Fibroblast of skin of back (primary cell): ENCODE measurements around the gene ENTPD2.

Experiments
- DNase-seq: peaks from one replicate; pipeline ENCODE4 v3.0.0-alpha.2; 2013

The ENTPD2 gene

DNA sequence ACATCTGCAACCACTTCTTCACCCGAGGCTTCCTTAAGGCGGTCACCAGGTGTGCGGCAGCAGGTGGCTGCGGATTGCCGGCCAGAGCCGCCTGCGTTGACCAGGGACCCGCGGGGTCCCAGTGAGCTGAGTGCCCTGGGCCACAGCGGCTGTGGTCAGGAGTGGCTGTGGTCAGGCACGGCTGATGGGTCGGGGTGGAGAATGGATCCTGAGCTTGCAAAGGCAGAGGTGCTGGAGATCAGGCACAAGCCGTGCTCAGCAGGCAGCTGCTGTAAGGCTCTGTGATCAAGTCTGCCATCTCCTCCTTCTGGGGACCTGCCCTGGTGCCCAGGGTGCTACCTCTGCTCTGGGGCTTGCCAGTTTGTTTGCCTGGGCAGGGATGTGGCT lies 25.5 kb upstream of the ENTPD2 start:
- no peak for DNase-seq

DNA sequence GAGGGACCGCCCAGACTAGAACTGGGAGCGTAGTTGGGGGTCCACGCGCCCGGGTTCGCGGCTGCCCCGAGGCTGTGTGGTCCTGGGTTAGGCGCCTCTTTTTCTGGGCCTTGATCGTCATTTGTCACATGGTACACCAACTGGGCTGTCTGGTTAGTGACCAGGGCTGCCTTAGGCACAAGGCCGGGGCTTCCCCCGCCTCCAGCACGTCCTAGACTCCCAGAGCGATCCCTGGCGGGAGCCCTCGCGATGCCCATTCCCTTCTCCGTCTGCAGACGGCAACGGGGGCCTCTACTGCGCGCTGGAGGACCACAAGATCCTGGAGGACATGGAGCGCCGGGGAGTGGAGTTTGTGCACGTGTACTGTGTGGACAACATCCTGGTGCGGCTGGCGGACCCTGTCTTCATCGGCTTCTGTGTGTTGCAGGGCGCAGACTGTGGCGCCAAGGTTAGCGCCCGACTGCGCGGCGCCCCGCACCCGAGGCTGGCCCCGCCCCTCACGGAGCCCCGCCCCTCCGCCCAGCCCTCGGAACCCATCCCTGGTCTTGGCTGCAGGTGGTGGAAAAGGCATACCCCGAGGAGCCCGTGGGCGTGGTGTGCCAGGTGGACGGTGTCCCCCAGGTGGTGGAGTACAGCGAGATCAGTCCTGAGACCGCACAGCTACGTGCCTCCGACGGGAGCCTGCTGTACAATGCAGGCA lies 25.0 kb upstream of the ENTPD2 start:
- DNase-seq, result no peak

DNA sequence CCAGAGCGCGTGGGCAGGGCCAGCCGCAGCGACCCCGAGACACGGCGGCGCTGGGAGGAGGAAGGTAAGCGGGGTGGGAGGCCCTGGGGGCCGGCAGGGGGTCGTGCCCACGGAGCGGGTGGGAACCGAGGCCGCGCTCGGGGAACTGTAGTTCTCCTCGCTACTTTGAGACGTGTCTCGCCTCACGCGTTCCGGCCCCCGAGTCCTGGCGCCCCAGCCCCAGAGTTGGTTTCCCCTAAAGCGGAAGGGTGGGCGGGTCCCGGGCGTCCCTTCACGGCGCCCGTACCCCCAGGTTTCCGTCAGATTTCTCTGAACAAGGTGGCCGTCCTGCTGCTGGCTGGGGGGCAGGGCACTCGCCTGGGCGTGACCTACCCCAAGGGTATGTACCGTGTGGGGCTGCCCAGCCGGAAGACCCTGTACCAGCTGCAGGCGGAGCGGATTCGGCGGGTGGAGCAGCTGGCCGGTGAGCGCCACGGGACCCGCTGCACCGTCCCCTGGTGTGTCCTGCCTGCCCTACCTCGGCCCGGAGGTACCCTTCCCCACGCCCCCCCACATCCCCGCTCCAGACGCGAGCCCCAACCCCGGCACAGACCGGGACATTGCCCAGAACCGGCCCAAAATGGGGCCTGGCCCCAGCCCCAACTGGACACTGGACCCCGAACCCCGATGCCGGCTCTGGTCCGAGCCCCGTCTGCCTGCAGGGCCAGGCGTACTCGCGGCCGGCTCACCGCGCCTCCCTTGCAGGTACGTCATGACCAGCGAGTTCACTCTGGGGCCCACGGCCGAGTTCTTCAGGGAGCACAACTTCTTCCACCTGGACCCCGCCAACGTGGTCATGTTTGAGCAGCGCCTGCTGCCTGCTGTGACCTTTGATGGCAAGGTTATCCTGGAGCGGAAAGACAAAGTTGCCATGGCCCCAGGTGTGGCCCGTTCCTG lies 24.2 kb upstream of the ENTPD2 start:
- DNase-seq, result no peak

DNA sequence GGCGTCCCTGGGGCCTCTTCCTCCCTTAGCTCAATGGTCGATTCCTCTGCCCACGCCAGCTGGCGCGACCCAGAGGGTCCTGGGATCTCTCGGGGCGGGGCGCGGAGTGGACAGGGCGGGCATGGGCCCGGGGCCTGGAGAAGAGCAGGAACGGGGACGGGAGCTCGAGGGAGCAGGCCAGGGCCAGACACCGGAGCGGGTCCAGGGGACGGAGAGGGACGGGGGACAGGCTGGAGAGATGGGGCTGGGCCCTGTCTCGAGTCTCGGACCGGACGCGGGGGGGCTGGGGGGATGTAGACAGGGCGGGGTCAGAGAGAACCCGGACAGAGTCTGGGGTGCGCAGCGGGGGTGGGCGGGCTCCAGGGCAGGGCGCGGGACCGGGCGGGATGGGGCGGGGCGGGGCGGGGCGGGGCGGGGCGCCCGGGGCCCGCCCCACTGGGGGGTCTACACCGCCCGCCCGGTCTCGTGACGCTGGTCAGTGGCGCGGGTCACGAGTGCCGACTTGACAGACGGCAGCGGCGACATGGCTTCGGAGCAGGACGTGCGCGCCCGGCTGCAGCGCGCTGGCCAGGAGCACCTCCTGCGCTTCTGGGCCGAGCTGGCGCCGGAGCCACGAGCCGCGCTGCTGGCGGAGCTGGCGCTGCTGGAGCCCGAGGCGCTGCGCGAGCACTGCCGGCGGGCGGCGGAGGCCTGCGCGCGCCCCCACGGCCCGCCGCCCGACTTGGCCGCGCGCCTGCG lies 23.3 kb upstream of the ENTPD2 start, which contains the start of gene UAP1L1:
Gene UAP1L1, plus strand, starts transcription at position 508 of the 738 bp plus-strand sequence. Its CDS starts 16 bp downstream, at position 524.
- peak; percentile 59 for DNase-seq

DNA sequence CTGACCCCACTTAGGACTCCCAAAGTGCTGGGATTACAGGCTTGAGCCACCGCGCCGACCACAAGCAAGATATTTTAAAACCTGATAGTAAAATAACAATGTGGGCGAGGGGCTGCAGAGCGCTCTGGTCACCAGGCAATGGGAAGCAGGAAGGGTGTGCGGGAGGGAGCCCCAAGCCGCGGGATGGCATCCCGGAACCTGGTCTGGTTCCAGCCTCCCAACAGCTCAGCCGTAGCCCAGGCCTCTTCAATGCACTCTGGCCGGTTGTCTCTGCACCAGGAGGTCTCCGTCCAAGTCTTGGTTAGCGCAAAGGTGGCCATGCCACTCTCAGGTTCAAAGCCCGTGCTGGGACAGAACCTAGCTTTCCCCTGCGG lies 22.8 kb upstream of the ENTPD2 start:
- DNase-seq, result no peak

DNA sequence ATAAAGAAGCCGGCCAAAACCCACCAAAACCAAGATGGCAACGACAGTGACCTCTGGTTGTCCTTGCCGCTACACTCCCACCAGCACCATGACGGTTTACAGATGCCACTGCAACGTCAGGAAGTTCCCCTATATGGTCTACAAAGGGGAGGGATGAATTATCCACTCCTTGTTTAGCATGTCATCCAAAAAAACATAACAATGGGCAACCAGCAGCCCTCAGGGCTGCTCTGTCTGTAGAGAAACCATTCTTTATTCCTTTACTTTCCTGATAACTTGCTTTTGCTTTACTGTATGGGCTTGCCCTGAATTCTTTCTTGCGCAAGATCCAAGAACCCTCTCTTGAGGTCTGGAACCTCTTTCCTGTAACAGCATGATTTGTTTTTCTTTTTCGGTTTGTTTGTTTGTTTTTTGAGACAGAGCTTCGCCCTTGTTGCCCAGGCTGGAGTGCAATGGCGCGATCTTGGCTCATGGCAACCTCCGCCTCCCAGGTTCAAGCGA lies 21.5 kb upstream of the ENTPD2 start:
- no peak for DNase-seq

DNA sequence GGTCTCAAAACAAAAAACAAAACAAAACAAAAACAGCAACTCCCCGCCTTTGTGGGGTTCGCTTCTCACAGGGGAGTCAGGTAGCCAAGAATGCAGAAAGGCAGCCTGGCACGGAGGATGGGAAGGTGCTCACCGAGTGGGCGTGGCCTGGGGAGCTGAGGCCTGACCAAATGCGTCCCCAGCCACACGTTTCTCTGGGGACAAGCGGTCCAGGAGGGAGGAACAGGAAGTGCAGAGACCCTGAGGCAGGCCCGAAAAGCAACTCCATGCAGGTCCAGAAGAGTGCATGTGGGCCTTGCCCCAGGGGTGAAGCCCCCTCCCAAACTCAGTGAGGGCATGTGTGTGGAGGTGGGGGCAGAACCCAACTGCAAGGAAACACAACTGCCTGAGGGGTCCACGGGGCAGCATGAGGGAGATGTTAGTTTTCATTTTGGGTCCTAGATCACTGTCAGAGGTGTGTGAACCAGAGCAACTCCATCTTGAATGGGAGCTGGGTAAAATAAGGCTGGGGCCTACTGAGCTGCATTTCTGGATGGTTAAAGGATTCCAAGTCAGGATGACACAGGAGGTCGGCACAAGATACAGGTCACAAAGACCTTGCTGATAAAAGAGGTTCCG lies 20.9 kb upstream of the ENTPD2 start:
- DNase-seq, result no peak

DNA sequence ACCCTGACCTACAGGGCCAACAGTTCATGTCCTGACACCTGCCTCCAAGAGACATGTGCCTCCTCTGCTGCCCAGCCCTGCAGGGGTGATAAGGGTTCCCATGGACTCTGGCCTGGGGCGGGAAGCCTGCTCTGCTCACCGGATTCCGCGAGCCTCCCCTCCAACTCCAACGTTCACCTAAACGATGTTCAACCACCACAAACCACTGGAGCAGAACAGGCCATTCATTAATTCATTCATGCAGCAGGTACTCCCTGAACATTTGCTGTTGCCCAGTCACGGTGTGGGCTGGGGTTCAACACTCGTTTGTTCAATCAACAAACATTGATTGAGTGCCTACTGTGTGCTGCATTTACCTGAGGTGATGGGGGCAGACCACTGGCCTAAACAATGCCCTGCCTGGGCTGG lies 20.1 kb upstream of the ENTPD2 start:
- DNase-seq, result no peak

DNA sequence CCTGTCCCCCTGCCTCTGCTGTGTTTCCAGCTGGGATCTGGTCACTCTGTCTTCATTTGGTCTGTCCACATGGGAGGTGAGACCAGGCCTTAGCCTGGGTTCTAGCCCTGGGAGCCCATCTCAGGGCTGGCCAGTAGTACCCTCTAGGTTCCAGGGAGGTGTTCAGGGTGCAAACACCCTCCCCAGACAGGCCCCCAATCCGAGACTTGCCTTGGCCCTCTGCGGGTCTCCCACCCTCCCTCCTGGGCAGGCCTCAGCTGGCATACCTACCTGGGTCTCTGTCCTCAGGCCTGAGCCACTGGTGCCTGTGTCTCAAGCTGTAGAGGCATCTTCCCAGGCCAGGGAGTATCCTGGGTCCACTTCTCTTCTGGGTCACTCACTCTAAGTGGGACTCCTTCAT lies 17.4 kb upstream of the ENTPD2 start:
- DNase-seq, result no peak

DNA sequence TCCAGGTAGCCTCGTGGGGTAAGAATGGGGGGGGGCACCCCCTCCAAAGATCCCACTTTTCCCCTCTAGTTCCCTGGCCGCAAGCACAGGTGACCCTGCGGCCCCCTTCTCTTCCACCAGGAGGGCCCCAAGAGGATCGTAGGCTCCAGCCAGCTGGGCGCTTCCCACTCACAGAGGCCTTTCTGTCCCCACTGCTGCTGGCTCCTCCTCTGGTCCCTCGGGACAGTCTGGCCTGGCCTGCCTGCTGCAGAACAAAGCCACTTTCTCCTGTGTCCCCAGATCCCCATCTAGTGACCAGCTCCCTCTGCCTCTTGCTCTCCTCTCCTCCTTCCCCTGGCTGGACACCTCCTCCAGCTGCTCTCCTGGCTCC lies 17.0 kb upstream of the ENTPD2 start:
- DNase-seq, result peak; percentile 49

DNA sequence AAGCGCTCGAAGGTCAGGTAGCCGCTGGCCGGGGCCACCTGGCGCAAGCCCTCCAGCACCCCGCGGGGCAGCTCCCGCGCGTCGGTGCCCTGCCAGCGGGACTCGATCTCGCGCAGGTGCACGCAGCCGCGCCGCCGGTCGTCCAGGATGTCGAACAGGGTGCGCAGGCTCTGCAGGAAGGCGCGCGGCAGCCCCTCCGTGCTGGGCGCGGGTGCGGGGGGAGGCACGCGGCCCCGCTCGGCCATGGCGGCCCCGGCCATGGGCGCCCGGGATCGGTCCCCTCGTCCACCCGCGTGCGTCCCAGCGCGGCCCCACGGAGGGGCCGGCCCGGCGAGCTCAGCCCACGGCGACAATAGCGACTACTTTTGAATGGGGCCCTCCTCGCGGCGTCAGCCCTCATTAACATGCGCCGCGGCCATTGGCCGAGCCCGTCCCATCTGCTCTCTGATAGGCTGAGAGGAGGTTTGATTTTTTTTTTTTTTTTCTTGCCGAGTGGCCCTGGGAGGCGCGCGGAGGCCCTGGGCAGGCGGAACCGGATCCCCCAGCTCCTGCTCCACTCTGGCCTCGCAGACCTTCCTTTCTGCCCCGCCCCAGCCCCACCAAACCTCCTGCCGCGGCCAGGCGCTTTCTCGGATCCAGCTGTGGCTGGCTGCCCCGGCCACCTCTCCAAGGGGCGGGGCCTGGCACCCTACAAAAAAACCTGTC lies 16.5 kb upstream of the ENTPD2 start, which contains the start of gene SAPCD2:
Gene SAPCD2, minus strand, starts transcription at position 357 of the 705 bp plus-strand sequence. Its CDS starts 97 bp downstream, at position 260.
- DNase-seq, result peak; percentile 89

DNA sequence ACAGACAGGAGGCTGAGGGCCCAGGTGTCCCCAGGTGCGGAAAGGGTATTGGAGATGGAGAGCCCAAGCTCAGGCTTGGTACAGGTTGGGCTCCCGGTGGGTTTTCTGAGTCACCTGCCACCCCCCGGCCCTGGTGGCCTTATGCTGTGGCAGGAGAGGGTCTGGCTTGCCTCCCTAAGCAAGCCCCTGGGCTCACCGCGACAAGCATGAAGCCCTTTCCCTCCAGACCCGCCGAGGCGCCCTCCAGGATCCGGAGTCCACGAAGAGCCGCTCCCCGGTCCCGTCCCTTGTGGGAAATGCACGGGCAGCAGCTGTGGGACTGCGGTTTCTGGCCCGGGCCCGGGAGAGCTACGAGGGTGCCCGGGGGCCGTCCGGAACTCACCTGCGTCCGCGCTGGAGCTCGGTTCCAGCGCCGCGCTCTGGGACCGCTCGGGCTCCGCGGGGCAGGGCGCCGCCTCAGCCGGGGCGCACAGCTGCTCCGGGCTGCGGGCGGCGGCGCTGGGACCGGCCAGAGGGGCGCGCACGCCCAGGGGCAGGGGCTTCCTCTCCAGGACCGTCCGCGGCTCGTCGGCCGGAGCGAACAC lies 15.7 kb upstream of the ENTPD2 start:
- DNase-seq, result no peak

DNA sequence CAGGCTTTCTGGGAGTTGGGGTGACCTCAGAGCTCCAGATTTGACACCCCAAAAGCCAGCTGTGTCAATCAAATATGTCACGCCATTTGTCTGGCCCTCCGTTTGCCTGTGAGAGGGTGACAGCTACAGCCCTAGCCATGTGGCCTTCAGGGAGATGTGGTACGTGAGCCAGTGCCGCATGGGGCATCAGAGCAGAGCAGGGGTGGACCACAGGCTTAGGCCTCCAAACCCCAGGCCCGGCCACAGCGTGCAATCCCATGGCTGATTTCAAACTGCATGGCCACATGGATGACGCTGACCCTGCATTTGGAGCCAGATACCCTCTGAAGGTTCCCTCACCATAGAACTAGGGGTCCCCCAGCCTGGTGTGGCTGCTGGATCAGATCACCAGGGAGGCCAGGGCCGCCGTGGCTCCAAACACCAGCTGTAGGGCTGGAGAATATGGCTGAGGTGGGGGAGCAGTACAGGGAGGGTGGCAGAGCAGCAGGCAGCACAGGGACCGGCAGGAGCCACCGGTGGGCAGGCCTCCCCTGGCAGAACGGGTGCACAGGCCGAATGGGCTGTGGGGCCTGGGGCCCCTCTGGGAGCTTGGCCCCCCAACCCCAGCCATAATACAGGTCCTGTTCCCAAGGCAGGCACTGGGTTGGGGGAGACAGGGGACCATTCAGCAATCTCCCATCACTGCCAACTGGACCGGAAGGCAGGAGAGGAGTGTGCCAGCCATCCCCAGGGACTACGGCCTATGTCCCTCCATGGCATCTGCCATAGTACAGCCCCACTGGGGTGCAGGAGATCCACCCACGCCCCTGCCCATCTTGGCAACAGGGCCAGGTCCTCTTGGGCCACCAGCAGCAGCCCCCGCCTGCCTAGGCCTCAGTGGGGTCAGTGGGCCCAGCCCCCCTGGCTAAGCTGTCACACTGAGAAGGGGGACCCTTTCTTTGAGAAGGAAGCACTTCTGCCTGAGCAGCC lies 15.0 kb upstream of the ENTPD2 start:
- DNase-seq, result no peak

DNA sequence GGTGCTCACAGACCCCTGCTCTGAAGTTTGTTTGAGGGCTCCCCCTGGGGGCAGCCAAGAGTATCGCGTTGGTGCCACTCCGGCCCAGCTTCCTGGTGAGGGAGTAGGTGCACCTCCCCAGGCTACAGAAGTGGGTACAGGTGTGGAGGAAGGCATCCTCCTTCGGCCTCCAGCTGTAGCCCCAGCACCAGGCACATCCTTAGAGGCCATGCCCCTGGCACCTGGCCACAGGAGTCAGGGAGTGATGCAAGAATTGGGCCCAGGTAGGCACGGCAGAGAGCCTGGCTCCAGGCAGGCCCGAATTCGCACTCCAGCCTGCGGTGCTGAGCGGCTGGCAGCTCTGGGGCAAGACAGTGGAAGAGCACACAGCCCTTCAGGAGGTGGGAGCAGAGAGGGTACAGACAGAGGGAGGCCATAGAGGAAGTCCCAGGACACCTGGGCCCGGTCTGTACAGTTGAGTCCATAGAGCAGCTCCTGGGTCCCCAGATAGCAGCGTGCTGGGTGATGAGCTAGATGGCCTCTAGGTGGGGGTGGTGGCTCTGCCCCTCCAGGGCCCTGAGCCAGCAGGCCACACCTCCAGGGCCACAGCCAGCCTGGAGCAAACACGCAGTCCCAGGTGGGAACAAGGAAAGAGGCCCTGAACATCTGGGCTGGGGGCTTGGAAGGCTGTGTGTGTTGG lies 14.1 kb upstream of the ENTPD2 start:
- DNase-seq, result peak; percentile 73

DNA sequence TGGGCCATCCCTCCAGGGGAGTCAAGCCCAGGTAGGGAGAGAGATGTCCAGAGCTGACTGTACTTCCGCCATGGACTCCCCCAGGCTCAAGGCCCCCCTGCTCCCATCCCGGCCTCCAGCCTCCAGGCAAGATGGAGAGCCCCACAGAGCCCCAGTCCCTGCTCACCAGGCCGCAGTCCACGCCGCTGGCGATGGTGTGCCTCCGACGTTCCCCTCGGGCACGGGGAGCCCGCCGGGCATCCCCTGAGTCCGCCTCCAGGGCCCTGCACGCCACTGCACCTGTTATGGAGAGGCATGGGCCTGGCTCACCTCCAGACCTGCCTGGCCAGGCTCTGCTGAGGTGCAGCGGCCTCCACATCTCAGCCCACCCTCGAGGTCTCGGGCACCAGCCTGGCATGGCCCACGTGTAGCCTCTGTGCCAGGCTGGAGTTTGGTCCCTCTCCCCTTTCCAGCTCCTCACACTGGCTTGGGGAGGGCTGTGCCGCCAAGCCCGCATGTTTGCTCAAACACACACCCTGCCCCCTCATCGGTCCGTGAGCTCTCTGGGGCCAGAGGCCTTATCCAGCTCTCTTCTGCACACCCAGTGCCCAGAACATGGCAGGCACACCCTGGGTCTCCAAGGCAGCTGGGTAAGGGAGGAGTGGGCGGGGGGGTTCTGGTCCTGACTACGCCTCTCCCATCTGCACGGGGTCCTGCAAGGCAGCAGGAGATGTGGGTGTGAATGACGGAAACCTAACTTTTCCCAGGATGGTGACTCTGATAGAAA lies 12.4 kb upstream of the ENTPD2 start:
- no peak for DNase-seq

DNA sequence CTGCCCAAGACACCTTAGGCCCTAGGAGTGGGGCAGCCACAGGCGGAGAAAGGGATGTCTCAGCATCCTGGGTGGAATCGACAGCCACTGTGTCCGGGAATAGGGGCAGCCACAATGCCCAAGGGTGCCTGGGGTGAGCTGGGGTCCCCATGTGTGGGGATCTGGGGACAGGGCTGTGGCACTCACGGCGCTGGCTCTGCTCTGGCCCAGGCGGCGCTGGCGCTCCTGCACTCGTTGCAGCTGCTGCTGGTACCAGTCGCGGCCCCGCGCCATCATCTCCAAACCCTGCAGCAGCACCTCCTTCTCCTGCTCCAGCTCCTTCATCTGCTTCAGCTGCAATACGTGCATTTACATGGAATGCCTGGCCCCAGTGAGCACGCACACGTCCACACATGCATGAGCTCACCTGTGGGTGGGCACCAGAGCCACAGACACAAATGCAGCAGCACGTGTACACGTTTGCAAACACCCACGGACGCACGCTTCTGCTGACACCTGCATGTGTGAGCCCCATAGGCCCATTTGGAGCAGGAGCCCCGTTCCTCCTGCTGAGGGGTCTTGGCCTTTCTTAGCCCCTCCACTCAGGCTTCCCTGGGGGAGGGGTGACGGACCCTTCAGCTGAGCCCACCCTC lies 11.6 kb upstream of the ENTPD2 start:
- no peak for DNase-seq

DNA sequence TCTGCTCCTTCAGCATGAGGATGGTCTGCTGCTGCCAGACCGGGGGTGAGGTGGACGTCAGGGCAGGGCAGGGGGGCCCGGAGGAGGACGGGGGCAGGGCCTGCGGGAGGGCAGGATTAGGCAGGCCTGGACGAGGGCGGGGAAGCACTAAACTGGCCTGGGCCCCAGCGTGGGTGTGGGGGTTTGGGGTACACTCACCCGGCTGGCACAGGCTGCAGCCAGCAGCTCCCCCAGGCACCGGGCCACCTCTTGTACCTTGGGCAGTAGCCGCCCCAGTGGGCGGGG lies 11.0 kb upstream of the ENTPD2 start:
- DNase-seq, result no peak
